EH (cell line): Measurements from ENCODE around the gene AUH.

Experiments used
- DNase-seq: peaks from one replicate; pipeline ENCODE4 v3.0.0-alpha.2; 2015; ENCODE audit warnings: low read depth

Gene AUH

DNA sequence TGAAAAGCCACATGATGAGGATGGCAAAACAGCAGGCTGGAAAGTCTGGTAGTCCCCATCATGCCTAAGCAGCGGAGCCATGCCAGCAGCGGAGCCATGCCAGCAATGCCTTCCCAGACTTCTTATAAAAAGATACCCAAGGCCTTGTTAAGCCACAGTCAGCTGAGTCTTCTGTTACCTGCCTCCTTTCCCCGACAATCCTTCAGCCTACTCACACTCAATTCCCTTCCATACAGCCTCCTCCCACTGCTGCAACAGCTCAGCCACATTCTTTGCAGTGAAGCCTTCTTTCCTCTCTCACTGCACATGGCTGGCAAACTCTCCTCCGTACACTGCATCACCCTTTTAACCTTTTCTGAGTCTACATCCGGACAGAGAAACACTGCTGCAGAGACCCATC is 114.9 kb downstream of the AUH start:
- peak; percentile 18 for DNase-seq

DNA sequence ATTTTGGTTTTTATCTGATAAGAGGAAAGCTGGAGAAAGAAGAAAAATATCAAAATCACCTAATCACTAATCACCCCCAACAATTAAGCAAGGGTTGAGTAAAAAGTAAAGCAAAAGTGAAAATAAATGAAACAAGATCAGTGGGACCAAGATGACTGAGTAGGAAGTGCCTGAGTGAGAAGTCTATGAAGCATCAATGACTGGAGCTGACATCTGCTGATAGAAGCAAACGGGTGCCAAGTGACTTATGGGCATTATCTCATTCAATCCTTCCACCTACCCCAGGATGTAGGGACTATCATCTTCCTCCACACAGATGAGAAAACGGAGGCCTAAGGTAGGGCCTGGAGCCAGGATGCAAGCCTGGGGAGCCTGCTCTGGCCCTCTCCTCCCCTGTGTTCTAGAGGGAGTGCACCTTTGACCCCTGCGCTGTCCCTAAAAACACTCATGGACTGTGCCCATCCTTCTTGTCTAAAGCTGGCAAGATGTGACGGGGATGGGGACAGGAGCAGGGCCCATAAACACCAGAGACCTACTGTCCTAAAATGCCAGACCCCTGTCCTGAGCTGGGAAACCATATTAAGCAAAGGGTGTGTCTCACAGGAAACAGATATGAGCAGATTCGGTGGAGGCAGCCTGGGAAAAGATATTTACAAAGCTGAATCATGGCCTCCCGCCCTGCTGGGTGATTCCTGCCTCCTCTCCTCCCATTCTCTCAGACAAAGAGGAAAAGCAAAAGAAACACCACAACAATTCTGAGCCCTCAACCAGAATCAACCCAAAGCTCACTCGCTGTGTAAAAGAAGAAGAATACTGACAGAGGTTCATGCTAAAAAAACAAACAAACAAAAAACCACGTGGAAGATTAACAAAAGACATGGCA is 116.0 kb downstream of the AUH start:
- DNase-seq: peak; percentile 61

DNA sequence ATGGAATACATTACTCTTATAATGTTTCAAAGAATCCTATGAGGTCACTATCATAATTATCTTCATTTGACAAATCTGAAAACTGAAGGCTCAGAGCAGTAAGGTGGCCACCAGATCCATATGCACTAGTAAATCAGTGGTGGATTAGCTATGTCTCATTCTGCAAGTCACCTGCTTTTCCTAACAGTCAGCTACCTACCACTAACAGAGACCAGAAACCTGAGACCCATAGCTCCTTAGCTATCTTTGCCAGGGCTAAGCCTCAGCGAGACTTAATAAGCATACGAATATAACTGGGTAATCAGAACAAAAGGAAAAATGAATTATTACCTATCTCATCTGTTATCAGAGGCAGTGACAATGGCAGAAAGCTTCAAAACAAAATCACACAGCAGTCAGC is 118.7 kb downstream of the AUH start:
- no peak for DNase-seq

DNA sequence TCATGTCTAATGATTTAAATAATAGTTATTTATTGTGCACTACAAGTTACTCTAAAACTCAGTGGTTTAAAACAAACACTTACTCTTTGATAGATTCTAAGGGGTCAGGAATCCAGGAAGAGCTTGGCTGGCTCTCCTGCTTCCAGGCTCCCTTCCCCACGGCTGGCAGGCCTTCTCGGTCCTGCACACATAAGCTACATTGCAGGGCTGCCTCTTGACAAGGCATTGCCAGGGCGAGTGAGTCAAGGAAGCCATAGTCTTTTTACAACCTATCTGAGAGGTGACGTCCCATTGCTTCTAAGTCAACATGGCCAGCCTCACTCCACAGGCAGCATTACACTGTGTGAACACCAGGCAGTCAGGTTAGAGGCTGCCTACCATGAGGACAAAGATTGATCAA is 119.8 kb downstream of the AUH start:
- DNase-seq: no peak

DNA sequence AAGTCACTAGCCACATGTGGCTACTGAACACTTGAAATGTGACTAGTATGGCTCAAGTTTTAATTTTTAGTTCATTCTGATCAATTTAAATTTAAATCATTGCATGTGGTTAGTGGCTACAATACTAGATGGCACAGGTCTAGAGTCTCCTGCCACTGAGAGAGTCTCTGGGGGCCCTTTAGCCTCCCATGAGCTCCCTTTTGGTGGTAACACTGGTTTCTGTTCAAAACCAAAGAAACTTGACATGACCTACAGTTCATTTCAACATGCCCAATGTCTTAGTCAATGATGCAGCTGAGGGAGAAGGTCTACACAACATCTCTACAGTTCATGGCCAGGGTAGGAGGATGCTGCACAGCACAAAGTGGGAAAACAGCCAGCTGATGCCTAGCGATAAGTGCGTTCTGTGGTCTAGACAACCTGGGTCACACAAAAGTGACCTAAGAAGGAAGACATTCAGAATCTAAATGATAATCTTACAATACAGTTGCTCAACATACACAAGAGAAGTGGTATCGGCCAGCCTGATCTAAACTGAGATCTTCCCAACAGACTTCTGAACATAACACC is 121.0 kb downstream of the AUH start:
- DNase-seq: no peak

DNA sequence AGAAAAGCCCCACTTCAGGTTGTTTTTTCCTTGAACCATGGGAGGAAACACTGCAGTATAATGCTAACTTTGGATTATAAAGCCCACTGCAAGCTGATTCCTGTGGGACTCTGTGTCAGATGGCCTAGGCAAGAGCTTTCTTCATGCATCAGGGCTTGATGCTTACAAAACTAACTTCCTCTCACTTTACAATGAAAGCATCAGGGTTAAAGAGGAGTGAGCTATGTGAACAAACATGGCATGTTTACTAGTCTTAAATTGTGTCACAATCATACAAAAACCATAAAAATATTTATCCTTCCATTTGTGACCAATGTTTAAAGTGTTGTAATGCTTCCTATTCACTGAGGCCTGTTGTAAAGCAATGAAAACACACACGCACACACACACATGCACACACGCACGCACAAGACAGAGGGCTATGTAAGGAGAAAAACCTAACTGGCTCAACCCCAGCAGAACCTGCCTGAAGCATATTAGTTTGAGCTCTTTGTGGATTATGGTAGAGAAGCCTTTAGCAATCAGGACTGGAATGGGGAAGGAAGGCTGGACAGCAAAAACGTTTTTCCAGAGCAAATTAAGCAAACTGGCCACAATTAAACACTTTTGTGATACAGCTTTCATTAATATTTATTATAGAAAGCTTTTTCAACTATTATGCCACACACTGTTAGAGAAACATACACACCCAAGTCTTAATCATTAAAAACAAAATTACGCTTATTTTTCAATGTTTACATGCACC is 122.2 kb downstream of the AUH start:
- no peak for DNase-seq

DNA sequence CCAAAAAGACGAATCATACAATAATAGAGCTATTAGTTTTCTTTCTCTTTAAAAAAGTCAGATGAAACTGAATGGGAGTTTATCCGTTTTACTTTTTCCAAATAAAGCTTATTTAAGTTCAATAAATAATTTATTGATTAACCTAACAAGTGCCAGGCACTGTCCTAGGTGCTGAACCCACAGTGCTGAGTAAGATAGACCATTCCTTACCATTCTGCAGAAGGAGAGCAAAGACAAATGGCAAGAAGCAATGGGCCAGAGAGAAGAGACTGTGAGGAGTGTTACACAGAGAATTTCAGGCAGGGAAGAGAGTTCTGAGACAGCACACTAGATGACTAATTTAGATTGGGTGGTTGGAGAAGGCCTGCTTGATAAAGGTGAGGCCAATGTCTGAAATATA is 127.2 kb downstream of the AUH start:
- DNase-seq: no peak

DNA sequence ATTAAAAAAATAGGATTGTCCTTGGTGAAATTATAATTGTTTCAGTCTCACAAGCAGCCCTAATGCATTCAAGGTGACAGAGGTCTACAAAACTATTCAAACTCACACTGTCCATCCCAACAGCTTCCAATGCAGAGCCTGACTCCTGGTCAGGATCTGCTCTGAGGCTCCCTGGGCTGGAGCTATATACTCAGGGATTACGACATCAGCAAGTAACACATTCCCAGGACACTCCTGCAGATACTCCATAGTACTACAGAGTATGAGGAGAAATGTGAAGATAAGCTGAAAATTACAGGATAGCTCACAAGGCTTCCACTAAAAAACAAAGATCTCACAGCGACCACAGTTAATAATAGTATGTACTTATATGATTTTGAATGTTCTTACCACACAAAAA is 130.1 kb downstream of the AUH start:
- no peak for DNase-seq

DNA sequence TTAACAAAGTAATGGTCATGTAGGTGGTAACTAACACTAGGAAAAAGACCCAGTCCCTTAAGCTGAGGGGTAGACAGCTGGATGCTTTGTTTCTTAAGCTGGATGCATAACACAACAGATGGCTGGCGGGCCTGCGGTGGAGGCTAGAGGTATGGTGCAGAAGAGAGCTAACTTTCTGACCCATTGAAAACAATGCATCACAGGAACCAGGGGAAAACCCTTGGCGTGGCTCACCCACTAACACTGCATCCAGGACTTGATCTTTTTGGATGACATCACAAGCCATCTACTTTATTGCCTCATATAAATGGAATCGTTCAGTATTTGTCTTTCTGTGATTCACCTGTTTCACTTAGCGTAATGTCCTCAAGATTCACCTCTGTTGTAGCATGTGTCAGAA is 138.7 kb downstream of the AUH start:
- no peak for DNase-seq

DNA sequence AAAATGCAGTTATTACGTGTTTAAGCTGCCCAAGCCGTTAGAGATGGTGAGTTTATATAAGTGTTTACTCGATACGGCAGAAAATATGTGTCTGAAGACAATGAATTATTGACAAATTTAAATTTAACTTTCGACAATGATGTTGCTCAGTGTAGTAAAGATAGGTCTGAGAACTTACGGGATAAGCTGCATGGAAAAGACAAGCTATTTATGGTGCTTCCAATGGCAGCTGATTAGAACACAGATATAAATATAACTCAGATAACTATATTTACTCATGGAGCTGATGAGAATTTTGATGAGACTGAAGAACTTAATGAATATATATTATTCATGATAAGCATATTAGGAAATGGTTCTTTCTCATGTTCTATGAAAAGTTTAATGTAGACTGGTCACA is 139.3 kb downstream of the AUH start:
- DNase-seq: no peak

DNA sequence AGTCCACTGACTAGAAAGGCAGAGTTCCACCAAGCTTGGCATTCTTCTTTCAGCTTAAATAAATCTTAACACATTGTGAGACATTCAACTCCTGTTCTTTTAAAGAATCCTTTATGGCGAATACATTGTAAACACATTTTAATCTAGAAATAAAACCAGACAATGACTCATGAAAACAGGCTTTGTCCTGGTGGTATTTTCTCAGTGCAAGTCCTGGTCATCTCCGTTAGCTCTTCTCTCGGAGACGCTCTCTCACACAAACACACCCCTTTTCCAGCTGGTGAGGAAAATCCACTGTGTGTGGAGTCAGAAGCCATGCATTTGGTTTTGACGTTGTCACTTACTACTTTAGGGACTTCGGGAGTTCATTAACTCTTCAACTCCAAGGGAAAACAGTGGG is 140.4 kb downstream of the AUH start:
- DNase-seq: peak; percentile 71

DNA sequence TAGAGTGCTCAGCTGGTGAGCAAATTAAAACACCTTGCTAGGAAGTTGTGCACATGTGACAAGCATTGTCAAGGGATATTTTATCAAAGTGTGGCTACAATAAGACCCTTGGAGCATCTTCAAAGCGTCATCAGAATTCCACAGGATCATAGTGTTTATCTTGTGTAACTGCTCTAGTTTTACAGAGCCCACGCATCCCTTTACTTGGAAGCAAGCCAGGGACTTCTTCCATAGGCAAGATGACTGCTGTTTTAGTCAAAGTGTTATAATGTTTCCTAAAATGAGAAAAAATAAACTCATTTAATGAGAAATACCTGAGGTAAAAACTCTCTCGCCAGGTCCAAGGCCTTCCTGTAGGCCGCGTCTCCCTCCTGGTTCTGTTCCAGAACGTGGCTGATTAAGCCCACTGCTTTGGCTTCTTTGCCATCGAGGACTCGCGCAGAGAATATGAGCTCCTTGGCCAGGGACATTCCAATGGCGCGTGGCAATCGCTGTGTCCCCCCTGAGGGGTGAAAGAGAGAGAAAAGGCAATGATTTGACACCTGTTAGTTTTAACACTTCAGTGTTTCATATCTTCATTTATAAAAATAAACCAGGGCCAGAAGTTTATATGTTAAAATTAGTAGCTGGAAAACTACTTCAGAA is 141.1 kb downstream of the AUH start:
- peak; percentile 28 for DNase-seq

DNA sequence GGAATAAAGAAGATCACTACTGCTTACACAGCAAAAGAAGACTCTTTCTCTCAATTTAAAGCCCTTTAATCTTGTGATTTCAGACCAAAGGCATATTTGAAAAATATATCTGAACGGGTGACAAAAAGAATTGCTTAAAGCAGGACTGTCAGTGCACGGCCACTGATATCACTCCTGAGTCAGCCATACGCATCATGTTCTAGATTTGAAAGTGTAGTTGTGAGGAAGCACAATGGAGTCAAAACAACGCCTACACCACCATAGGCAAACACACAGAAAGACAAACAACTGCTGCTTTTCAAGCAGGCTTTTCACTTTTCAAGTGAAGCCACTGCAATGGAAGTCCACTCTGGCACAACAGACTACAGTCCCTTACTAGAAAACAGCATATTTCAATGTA is 141.7 kb downstream of the AUH start:
- no peak for DNase-seq

DNA sequence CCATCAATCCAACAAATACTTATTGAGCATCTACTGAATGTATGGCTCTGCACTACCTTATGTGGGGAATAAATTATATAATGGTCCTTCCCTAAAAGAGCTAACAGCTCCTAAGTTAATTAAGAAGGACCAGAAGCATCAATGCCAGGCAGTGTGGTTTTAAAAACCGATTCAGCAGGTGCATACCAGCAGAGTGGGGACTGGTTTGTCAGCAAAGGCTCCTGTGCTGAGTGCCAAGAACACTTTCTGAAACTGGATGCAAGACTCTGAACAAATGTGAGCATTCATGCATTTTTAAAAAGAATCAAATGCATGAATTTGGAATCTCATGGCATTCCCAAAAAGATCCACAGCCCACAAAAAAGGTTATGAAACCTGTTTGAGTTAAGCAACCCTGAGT is 142.2 kb downstream of the AUH start:
- no peak for DNase-seq

DNA sequence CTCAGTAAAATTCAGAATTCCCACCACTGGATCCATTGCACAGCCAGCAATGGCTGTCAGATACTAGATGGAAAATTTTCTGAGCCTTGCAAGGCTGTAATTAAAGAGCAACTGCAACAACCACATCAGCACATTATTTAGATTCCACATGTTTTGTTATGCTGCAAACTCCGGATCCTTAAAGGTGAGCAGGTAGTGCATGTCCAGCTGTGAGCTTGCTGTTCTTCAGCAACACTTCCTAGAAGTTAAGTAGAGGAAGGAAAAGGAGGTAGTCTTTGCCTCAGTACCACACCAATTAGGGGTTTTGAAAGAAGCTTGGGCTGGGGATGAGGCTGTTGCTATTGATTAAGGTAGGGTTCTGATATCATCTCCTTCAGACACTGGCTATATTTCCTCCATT is 144.3 kb downstream of the AUH start:
- DNase-seq: no peak

DNA sequence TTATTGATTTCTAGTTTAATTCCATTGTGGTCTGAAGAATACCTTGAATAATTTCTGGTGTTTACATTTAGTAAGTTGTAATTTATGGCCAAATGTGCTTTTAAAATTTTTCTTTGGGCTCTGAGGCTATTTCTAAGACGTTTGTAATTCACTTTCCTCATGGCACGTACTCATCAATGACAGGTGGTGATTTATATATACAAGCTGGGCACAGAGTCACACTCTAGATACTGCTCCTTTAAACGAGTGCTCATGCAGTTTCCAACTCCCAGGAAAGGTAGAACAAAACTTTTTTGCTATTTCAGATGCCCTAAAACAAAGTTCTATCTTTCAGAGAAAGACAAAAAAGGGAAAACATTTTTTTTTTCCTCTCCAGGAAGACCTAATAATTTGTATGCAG is 146.9 kb downstream of the AUH start:
- DNase-seq: peak; percentile 20

DNA sequence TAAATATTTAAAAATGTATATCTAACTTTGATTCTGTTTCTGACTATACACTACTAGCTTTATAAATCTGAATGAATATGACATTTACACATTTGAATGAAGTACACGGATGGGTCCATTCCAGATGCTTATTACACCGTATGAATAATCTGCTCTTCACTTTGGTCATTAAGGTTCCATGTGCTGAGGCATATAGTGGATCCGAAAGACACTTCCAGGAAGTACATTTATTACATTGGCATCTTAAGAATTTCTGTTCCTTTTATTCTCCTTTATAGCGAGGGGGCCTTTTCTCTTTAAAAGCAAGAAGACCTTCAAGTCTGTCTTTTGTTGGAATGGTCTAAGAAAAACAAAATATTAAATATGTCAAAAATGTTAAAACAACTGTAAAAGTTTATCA is 147.6 kb downstream of the AUH start:
- peak; percentile 66 for DNase-seq

DNA sequence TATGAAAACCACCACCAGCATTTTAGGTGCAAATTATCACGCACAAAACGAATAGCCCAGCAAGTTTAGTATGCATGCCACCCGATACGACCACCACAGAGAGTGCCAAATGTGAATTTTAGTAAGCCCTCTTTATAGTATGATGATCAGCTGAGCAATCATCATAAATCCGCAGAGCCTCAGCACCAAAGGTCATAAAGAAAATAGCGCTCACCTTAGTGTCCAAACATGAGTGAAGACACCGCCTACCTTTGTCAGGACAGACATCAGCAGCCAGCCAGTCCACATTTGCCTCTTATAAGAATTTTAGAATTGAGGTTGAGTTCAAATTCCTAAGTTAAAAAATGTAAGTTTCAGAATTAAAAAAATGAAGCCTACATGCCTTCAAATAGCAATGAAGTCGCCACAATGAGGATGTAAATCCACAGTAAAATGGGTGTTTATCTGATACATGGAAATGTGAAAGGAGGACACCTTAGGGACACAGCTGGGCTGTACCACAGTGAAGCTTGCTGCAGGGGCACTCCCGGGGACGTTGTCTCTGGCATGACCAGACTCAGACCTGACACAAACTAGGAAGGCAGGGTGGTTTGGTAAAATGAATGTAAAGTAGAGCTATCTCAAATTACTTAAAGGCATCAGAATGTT is 149.0 kb downstream of the AUH start:
- no peak for DNase-seq

DNA sequence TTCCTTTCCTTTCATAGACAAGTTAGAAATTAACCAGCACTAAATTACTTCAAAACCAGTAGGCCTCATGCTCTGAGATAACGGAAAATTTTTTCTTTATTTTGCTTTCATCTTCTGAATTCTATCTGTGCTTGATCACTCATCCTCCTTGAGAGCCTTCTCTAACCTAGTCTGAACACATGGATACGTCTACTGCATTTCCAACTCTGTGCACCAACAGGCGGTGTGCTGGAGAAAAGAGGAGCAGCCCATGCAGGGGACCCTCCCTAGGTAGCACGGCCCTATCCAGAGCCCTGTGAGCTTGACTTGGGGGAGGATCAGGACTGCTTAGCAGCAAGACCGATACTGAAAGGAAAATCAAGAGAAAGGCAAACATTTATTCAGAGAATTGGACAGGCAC is 149.8 kb downstream of the AUH start:
- no peak for DNase-seq

DNA sequence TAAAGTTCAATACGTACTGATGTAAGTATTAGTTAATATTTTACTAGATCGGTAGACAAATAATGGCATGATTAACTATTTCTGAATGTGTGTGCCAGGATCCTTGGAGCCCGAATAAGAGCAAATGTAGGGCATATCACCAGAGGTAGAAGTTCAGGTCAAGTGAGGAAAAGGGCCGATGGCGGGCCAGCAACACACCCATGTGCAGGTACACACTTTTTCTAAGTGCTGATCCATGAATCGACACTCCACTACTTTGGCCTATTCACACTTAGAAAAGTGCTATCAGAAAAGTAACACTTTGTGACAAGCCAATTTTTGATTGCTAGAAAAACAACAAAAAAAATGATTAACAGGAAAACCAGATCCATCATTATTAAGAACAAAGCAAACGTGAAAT is 150.3 kb downstream of the AUH start:
- DNase-seq: no peak

DNA sequence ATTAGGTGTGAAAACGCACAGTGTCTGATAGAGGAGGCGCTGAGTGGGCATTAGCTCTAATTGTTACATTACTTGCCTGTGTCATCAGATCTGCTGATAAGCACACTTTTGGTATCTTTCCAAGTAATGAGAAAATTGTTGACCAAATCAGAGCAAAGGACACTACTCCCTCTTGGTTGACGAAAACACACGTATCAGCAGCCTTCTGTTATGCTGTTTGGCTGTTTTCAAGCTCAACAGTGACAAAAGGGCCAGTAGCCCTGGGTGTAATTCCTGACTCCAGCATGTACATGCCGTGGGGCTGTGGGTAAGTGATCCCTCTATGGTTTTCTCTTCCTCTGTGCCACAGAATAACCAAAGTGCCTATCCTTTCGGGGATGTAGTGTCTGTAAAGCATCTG is 151.4 kb downstream of the AUH start:
- DNase-seq: no peak

DNA sequence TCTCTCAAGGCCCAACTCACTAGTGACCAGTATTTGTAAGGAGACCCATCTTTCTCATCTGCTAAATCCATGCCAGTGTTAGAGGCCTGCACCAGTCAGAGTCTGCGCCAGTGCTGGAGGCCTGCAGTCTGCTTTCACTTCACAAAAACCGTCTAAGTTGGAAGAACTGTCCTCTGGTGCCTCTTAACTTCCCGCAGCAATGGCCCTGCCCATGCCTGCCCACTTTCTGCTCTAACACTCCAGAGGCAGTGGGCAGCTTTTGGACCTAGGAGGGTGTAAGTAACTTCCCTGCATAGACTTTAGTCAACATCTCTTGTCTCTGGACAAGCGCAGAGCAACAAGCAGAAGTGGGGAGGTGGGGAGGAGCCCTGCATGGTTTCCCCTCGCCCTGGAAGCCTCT is 152.9 kb downstream of the AUH start:
- DNase-seq: no peak
